Cardiac fibroblast (primary cell): Measurements from ENCODE around the gene ZNF438.
A peak's percentile ranks its signal among the peaks of the same experiment; 100 is the strongest.

Source experiments
- DNase-seq, 2 donors: peaks; one replicate each; pipeline versions ENCODE4 v3.0.0 to v3.0.0-alpha.2; 2010; ENCODE audit warnings: low read depth in 2 of 2
- H3K4me3 ChIP-seq, 2 donors: replicated peaks in 1 of 2; 1 replicate in 1 of 2; 2 replicates in 1 of 2; pipeline ENCODE4 v1.5.1; 2011; ENCODE audit warnings: low read depth in 2 of 2, low read length in 2 of 2, mild to moderate bottlenecking in 2 of 2, moderate library complexity in 1 of 2
- TF ChIP-seq, protein P1 (sequence below): IDR thresholded peaks from one replicate; pipeline ENCODE4 v1.5.1; 2011; ENCODE audit warnings: low read depth, mild to moderate bottlenecking, low read length, inconsistent platforms

ZNF438 gene

DNA sequence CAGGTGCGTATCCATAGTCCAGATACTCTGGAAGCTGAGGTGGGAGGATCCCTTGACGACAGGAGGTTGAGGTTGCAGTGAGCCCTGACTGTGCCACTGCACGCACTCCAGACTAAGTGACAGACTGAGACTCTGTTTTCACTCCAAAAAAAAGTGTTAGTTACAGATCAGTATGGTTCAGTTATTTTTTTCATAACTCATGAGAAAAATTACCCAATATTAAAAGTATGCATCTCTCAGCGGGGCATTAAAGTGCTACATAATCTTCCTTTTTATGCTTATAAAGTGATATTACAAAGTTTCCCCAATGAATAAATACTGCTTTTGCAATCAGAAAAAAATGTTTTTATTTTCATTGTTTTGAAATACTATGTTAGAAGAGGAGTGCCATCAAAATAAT is 147.9 kb downstream of the ZNF438 start:
- no peak for DNase-seq
- no peak overlapping the region for H3K4me3 ChIP-seq
- TF ChIP-seq, protein P1, sequence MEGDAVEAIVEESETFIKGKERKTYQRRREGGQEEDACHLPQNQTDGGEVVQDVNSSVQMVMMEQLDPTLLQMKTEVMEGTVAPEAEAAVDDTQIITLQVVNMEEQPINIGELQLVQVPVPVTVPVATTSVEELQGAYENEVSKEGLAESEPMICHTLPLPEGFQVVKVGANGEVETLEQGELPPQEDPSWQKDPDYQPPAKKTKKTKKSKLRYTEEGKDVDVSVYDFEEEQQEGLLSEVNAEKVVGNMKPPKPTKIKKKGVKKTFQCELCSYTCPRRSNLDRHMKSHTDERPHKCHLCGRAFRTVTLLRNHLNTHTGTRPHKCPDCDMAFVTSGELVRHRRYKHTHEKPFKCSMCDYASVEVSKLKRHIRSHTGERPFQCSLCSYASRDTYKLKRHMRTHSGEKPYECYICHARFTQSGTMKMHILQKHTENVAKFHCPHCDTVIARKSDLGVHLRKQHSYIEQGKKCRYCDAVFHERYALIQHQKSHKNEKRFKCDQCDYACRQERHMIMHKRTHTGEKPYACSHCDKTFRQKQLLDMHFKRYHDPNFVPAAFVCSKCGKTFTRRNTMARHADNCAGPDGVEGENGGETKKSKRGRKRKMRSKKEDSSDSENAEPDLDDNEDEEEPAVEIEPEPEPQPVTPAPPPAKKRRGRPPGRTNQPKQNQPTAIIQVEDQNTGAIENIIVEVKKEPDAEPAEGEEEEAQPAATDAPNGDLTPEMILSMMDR: no peak

DNA sequence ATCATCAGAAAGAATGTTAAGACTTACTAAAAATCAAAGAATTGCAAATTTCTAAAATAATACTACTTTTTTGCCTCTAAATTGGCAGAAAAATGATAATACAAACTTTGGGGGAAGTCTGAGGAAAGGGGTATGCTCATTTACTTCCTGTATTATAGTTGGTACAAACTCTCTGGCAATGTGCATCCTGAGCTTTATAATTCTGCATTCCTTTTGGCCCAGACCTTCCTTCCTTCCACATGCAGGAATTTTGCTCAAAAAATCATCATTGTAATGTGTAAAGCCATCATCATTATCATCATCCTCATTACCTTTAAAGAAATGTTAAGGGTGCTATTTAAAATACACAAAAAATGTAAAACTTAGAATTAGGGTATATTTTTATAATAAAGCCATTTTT is 148.5 kb downstream of the ZNF438 start:
- no peak overlapping the region for H3K4me3 ChIP-seq
- no peak for DNase-seq
- TF ChIP-seq, protein P1: no peak

DNA sequence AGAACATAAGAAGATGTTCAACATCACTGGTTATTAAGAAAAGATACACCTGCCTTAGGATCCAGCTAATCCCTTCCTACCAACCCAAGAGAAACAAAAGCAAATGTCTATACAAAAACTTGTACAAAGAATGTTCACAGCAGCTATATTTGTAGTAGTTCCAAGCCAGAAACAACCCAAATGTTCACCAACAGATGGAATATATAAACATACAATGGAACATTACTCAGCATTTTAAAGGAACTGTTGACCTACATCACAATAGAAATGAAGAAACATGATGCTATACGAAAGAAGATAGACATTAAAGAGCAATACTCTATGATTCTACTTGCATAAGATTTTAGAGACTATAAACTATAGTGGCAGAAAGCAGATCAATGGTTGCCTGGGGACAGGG is 149.4 kb downstream of the ZNF438 start:
- no peak overlapping the region for H3K4me3 ChIP-seq
- TF ChIP-seq, protein P1: no peak
- DNase-seq: peak; percentile 19 to 22

DNA sequence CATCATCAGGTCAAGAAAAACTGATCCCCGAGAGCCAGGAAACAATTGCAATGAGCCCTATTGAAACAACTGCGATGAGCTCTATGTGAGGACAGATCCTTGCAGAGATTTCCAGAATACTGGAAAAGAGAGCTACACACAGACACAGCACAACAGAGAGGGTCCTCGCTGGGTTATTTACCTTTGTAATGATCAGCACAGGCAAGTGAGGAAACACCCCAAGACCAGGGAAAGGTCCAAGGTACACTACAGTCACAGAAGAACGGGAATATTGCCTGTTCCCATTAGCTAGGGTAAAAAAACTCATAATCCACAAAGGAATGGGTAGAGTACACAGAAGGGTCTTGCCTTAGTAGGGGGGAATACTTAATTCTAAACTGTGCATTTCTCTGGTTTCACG is 152.7 kb downstream of the ZNF438 start:
- TF ChIP-seq, protein P1: no peak
- H3K4me3 ChIP-seq: no peak overlapping the region
- no peak for DNase-seq

DNA sequence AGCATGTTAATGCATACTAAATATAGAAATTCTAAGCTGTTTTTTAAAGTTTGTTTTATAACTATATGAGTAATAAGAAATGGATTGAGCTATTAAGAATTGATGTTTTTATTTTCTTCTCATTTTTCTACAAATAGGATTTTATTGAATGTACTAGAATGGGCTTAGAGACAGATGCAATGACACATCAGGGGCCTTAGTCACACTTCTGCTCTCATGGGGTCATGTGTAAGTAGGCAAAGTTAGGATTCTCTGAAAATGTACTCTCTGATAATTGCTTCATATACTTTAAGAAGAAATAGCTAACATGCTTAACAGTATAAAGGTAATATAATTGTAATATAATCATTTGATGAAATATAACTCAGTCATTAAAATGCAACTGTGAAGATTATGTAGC is 154.6 kb downstream of the ZNF438 start:
- TF ChIP-seq, protein P1: no peak
- DNase-seq: peak in 1 of 2 donors; percentile 63
- no peak overlapping the region for H3K4me3 ChIP-seq

DNA sequence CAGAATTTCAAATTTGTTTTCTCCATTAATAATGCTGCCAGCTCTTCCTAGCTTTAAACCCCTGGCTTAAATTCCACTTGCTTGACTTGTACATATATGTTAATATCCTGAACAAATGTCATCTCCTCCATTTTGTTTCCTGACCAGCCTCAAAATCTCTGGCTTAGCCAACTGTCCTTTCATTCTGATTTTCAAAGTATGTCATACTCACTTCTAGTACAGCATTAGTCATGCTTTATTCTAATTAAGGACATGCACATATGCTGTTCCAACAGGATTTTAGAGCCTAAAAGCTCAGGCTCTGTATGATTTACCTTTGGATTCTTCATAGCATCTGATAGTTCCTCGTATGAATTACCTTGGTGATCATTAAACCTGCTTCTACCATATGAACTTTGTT is 158.3 kb downstream of the ZNF438 start:
- no peak overlapping the region for H3K4me3 ChIP-seq
- TF ChIP-seq, protein P1: no peak
- DNase-seq: peak in 1 of 2 donors; percentile 15

DNA sequence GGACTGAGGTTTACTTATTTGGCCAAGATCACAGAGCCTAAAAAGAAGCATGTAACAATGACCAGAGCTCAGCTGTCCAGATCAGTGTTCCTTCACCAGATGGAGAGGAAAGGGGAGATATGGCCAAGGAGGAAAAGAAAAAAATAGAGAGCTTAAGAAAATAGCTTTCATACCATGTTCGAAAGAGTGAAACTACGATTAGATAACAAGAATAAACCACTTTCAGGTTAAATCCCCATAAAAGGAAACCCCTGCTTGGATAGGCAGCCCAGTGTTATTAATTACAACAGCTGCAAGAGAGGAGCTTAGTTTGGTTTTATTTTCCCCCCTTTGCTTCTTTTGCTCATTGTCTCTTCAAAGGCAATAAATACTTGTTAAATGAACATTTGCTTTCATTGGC is 160.8 kb downstream of the ZNF438 start:
- TF ChIP-seq, protein P1: no peak
- peak in 1 of 2 donors; percentile 20 for DNase-seq

More for the DNA sequence above, 160.8 kb downstream of the ZNF438 start:
- H3K4me3 ChIP-seq: no peak overlapping the region
